ENCODE measurements around the gene RAPGEF4.

DNA sequence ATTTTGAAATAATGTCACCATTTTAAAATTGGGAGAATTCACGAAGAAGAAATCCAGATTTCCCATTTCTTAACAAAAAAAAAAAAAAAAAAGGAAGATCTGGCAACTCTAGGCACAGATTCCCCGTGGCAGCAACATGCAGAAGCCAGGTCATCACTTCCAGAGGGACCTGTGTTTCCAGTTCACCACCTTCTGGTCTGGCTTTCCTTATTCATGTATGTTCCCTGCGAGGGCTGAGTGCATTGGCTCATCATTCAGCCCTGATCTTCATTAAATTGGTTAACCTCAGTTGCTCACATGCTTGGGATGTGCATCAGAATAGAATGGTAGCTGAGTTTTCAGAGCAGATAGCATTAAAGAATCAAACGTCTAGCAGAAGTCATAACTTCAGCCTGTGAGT is 315.0 kb downstream of the RAPGEF4 start:
- TF ChIP-seq POLR2A (IDR thresholded peaks at IDR 0.05; ENCODE audit: low read length) = no peak
- no peak for TF ChIP-seq GATA1 (IDR thresholded peaks at IDR 0.05; ENCODE audit: low read depth, low read length)

All from erythroblast (primary cell).